Calu3 (cell line): ENCODE results near the gene EFCAB11. TPM values are rescaled to one million over a fixed set of nuclear protein-coding genes. Genes with fewer than 3 reads are reported as not detected.
"Not testable (repeated sequence)": the region's sequence is repeated elsewhere in the genome, so short reads cannot be mapped to it uniquely, and the experiment has no call there.

ENCODE experiments used
- BruUV-seq: library from RNA; stranded (reverse); fragments of 400-500 nt; replicated peaks from 2 replicates; lab custom pipeline; 2021; lab: Mats Ljungman, UMichigan
- CTCF ChIA-PET: fragments of 300-600 bp; sonication (Branson Sonifier 250); formaldehyde crosslinking; loops from one replicate; lab custom pipeline; 2022; ENCODE audit warnings: antibody characterized with exemption; lab: Charles Lee
- DNase-seq: peaks from one replicate; pipeline ENCODE4 v3.0.0; 2022
- H3K27ac Mint-ChIP-seq: one replicate; pipeline ENCODE4 v1.8.0; 2022; ENCODE audit warnings: mixed read lengths; ENCODE audit not compliant: unreplicated experiment
- H3K27me3 Mint-ChIP-seq: one replicate; pipeline ENCODE4 v1.8.0; 2022; ENCODE audit warnings: mixed read lengths; ENCODE audit not compliant: unreplicated experiment
- H3K36me3 Mint-ChIP-seq: one replicate; pipeline ENCODE4 v1.8.0; 2022; ENCODE audit warnings: mild to moderate bottlenecking, moderate library complexity, mixed read lengths; ENCODE audit not compliant: insufficient read depth, unreplicated experiment
- H3K4me1 Mint-ChIP-seq: one replicate; pipeline ENCODE4 v1.8.0; 2022; ENCODE audit warnings: mild to moderate bottlenecking, low read depth, mixed read lengths; ENCODE audit not compliant: unreplicated experiment
- H3K4me3 Mint-ChIP-seq: one replicate; pipeline ENCODE4 v1.8.0; 2022; ENCODE audit warnings: mild to moderate bottlenecking, low read depth, moderate library complexity, mixed read lengths; ENCODE audit not compliant: unreplicated experiment
- H3K9me3 Mint-ChIP-seq: one replicate; pipeline ENCODE4 v1.8.0; 2022; ENCODE audit warnings: low read depth, mixed read lengths; ENCODE audit not compliant: unreplicated experiment
- CTCF ChIP-seq: fragments of 200-600 bp; IDR thresholded peaks from one replicate; pipeline ENCODE4 v1.8.0; 2022; ENCODE audit warnings: antibody characterized with exemption; ENCODE audit not compliant: unreplicated experiment
- intact Hi-C: fragments of 100-400 bp; cut with micrococcal nuclease; formaldehyde crosslinking; loops from one replicate; pipeline ENCODE4 v1.10.0; 2022; ENCODE audit not compliant: unreplicated experiment
- total RNA-seq: library from RNA; stranded (reverse); gene quantifications from 2 replicates; pipeline ENCODE4 v1.2.3, GENCODE V29; 2022

EFCAB11 gene
- total RNA-seq, 1 experiment from 2014 or later = 29.4 TPM

- no peaks in the 10 kb centered on the region for H3K4me1 Mint-ChIP-seq
- no peaks in the 10 kb centered on the region for H3K27me3 Mint-ChIP-seq
- H3K4me3 Mint-ChIP-seq = no peak overlapping the region
- no peak overlapping the region for H3K27ac Mint-ChIP-seq
- CTCF ChIA-PET = no interaction called here
- no peaks in the 10 kb centered on the region for H3K9me3 Mint-ChIP-seq
- DNase-seq = no peak
- TF ChIP-seq CTCF = no peak
- no TSS peak for BruUV-seq
- H3K36me3 Mint-ChIP-seq = no peaks in the 10 kb centered on the region
- intact Hi-C loops = no loop called here
Observed at GRCh38 chr14:89900802-89901201, 53.7 kb downstream of the EFCAB11 start.

GRCh38 chr14:89899917-89900663, 54.4 kb downstream of the EFCAB11 start:
- Mint-ChIP-seq H3K36me3 (no peaks in the 10 kb centered on the region), H3K27ac (no peak overlapping the region), H3K27me3 (no peaks in the 10 kb centered on the region), H3K9me3 (no peaks in the 10 kb centered on the region), H3K4me3 (no peak overlapping the region), H3K4me1 (no peaks in the 10 kb centered on the region)
- no TSS peak for BruUV-seq
- intact Hi-C loops = no loop called here
- DNase-seq = no peak
- peak; percentile 24 for TF ChIP-seq CTCF
- CTCF ChIA-PET = interaction anchor here (1.0 kb wide), 1 partner anchor 54 kb away, joined by 3 read pairs; the partner anchor contains the start of gene EFCAB11

GRCh38 chr14:89899291-89899690, 55.2 kb downstream of the EFCAB11 start:
- Mint-ChIP-seq H3K4me1 (no peaks in the 10 kb centered on the region), H3K27ac (no peak overlapping the region), H3K36me3 (no peaks in the 10 kb centered on the region), H3K4me3 (no peak overlapping the region), H3K9me3 (no peaks in the 10 kb centered on the region), H3K27me3 (no peaks in the 10 kb centered on the region)
- CTCF ChIA-PET = interaction anchor here (0.6 to 1.0 kb wide), 2 partner anchors 45 to 55 kb away, joined by 3 to 7 read pairs; partner anchors contain the start of gene EFCAB11
- intact Hi-C loops = no loop called here
- BruUV-seq = no TSS peak
- TF ChIP-seq CTCF = no peak
- DNase-seq = no peak

- H3K27ac Mint-ChIP-seq, H3K4me1 Mint-ChIP-seq, H3K36me3 Mint-ChIP-seq, H3K4me3 Mint-ChIP-seq, H3K9me3 Mint-ChIP-seq, BruUV-seq, CTCF ChIA-PET, H3K27me3 Mint-ChIP-seq, intact Hi-C loops, DNase-seq: not testable (repeated sequence)
Observed at GRCh38 chr14:89893388-89893787, 61.1 kb downstream of the EFCAB11 start.

- Mint-ChIP-seq H3K27ac (no peak overlapping the region), H3K4me1 (no peaks in the 10 kb centered on the region), H3K27me3 (no peaks in the 10 kb centered on the region), H3K4me3 (no peak overlapping the region), H3K36me3 (no peaks in the 10 kb centered on the region), H3K9me3 (peaks cover 3% of the 10 kb centered on the region)
- no peak for TF ChIP-seq CTCF
- no TSS peak for BruUV-seq
- CTCF ChIA-PET = no interaction called here
- intact Hi-C loops = no loop called here
- DNase-seq = no peak
Observed at GRCh38 chr14:89892953-89893352, 61.6 kb downstream of the EFCAB11 start.

GRCh38 chr14:89891721-89892120, 62.8 kb downstream of the EFCAB11 start:
- H3K4me1 Mint-ChIP-seq, BruUV-seq, intact Hi-C loops, H3K36me3 Mint-ChIP-seq, CTCF ChIA-PET, H3K27ac Mint-ChIP-seq, H3K9me3 Mint-ChIP-seq, H3K27me3 Mint-ChIP-seq, DNase-seq, H3K4me3 Mint-ChIP-seq: not testable (repeated sequence)
